ENCODE results near the gene RXRA.

Gene RXRA

DNA sequence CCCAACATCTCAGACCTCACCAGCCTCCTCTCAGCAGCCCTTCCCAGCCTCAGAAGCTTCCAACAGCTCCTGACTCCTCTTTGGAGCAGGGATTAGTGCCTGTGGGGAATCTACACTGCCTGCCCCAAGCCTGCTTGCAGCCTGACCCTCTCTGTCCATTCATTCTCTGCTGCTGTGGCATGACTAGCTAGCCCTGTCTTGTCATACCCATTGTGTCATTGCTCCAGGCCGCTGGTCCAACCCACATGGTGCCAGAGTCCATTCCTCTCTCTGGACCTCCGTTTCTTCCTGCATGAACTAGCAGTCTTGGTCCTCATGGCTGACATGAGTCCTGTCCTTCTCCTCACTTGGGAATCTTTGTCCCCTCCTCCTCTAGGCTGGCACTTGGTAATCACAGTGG is 12.8 kb upstream of the RXRA start:
- 100% methylated on average over 2 of the region's 2 CpGs for WGBS (ENCODE audit: insufficient coverage)
- peaks cover 0 to 23% (median 13%) of the 10 kb centered on the region in 4 experiments for H3K4me1 ChIP-seq (ENCODE audit: control extremely low read depth in 1 of 4, control insufficient read depth in 4 of 4, insufficient read depth in 4 of 4, low read length in 3 of 4)
- ChIA-PET POLR2A (no interaction called here), CTCF (no interaction called here)
- no peak overlapping the region for H3K27ac ChIP-seq (ENCODE audit: insufficient read depth in 1 of 2, low read depth in 1 of 2, low read length in 2 of 2, poor library complexity in 1 of 2, severe bottlenecking in 2 of 2)
- no peaks in the 10 kb centered on the region for H3K27me3 ChIP-seq (replicated peaks in 2 of 5; ENCODE audit: control insufficient read depth in 4 of 5, insufficient read depth in 5 of 5, low read length in 4 of 5)
- no peaks in the 10 kb centered on the region for H3K9me3 ChIP-seq (ENCODE audit: control extremely low read depth in 1 of 5, control insufficient read depth in 4 of 5, insufficient read depth in 2 of 5, low read depth in 1 of 5, low read length in 4 of 5)
- H3K4me3 ChIP-seq (ENCODE audit: control insufficient read depth in 1 of 7, extremely low read depth in 1 of 7, insufficient read depth in 4 of 7, low read depth in 2 of 7, low read length in 6 of 7): no peak overlapping the region
- DNase-seq: no peak
- no peaks in the 10 kb centered on the region for H3K36me3 ChIP-seq (ENCODE audit: control insufficient read depth in 4 of 4, insufficient read depth in 4 of 4, low read length in 3 of 4)

DNA sequence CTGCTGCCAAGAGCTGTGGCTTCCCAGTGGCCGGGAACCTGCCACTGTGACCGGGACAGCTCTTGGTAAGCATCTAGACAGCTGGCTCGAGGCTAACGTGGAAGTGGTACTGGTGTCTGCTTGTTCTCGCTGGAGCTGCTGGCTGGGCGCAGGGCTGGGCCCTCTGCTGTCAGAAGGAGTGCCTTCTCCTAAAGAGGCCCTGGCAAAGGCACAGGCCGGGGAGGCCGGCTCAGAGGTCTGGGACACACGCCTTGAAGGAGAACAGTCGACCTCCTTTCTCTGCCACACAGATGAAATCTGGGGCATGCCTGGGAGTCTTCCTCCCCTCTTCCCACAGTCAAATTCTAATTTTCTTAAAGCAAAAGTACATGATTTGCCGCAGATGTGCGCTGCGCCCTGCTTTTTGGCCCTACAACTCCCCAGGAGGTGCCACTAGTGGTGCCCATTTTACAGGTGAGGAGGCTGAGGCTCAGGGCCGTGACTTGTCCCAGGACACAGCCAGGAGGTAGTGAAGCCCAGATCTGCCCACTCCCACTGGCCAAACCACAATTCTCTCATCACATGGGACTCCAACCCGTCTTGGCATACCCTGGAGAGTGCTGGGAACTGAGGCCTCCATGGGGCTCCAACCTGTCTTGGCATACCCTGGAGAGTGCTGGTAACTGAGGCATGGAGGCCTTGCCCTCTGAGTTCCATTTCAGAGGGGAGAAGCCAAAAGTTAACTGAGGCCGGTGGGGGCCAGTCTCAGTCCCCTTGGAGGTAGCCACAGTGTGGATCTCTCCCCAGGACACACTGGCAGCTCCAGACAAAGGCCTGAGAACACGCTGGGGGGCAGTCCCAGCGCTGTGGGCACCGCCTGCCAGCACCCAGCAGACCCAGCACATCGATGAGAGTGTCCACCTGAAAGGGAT is 12.0 kb upstream of the RXRA start:
- POLR2A ChIA-PET: no interaction called here
- Histone ChIP-seq H3K27ac (ENCODE audit: insufficient read depth in 1 of 2, low read depth in 1 of 2, low read length in 2 of 2, poor library complexity in 1 of 2, severe bottlenecking in 2 of 2) (no peak overlapping the region), H3K4me3 (ENCODE audit: control insufficient read depth in 1 of 7, extremely low read depth in 1 of 7, insufficient read depth in 4 of 7, low read depth in 2 of 7, low read length in 6 of 7) (no peak overlapping the region), H3K36me3 (ENCODE audit: control insufficient read depth in 4 of 4, insufficient read depth in 4 of 4, low read length in 3 of 4) (no peaks in the 10 kb centered on the region), H3K4me1 (ENCODE audit: control extremely low read depth in 1 of 4, control insufficient read depth in 4 of 4, insufficient read depth in 4 of 4, low read length in 3 of 4) (peaks cover 0 to 23% (median 15%) of the 10 kb centered on the region in 4 experiments), H3K27me3 (replicated peaks in 2 of 5; ENCODE audit: control insufficient read depth in 4 of 5, insufficient read depth in 5 of 5, low read length in 4 of 5) (no peaks in the 10 kb centered on the region), H3K9me3 (ENCODE audit: control extremely low read depth in 1 of 5, control insufficient read depth in 4 of 5, insufficient read depth in 2 of 5, low read depth in 1 of 5, low read length in 4 of 5) (no peaks in the 10 kb centered on the region)
- WGBS (ENCODE audit: insufficient coverage): 96% methylated on average over 20 of the region's 20 CpGs
- no peak for DNase-seq
- CTCF ChIA-PET: no interaction called here

DNA sequence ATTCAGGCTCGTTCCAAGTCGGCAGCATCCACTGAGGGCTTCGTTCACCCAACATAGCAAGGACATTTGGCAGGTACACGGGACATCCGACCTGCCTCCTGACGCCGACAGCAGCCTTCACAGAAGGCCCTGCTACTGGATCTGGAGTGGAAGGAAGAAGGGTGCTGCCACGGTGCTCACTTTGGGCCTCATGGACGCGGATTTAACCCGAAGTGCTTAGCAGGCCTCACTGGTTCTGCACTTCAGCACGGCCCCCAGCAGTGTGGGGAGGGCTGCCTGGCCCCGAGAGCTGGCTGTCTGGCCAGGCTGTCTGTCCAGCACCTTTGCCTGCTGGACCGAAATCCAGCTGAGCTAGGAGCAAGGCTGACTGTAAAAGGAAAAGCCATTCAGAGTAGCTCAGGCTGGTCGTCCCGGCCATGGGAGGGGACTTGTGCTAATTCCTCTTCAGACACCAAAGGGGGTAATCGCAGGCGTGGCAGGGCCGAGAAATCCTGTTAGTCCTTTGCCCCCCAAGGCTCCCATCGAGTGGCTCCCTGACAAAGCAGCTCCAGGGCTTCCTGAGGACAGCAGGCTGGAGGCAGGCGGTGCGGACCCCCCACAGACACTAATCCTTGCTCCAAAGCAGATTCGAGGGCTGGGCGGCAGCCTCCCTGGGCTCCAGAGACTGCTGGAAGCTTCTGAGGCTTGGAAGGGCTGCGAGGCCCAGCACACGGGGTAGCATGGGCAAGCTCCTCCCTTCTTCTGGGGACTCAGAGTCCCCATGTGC is 11.1 kb upstream of the RXRA start:
- Histone ChIP-seq H3K27ac (ENCODE audit: insufficient read depth in 1 of 2, low read depth in 1 of 2, low read length in 2 of 2, poor library complexity in 1 of 2, severe bottlenecking in 2 of 2) (no peak overlapping the region), H3K4me3 (ENCODE audit: control insufficient read depth in 1 of 7, extremely low read depth in 1 of 7, insufficient read depth in 4 of 7, low read depth in 2 of 7, low read length in 6 of 7) (no peak overlapping the region), H3K4me1 (ENCODE audit: control extremely low read depth in 1 of 4, control insufficient read depth in 4 of 4, insufficient read depth in 4 of 4, low read length in 3 of 4) (peaks cover 0 to 23% (median 15%) of the 10 kb centered on the region in 4 experiments), H3K36me3 (ENCODE audit: control insufficient read depth in 4 of 4, insufficient read depth in 4 of 4, low read length in 3 of 4) (no peaks in the 10 kb centered on the region), H3K9me3 (ENCODE audit: control extremely low read depth in 1 of 5, control insufficient read depth in 4 of 5, insufficient read depth in 2 of 5, low read depth in 1 of 5, low read length in 4 of 5) (no peaks in the 10 kb centered on the region), H3K27me3 (replicated peaks in 2 of 5; ENCODE audit: control insufficient read depth in 4 of 5, insufficient read depth in 5 of 5, low read length in 4 of 5) (no peaks in the 10 kb centered on the region)
- WGBS (ENCODE audit: insufficient coverage): 96% methylated on average over 19 of the region's 26 CpGs
- no peak for DNase-seq
- ChIA-PET CTCF (interaction anchor here (0.8 to 0.9 kb wide), 2 partner anchors 21 to 22 kb away, joined by 3 to 4 read pairs; no protein-coding TSS in a partner anchor), POLR2A (no interaction called here)

DNA sequence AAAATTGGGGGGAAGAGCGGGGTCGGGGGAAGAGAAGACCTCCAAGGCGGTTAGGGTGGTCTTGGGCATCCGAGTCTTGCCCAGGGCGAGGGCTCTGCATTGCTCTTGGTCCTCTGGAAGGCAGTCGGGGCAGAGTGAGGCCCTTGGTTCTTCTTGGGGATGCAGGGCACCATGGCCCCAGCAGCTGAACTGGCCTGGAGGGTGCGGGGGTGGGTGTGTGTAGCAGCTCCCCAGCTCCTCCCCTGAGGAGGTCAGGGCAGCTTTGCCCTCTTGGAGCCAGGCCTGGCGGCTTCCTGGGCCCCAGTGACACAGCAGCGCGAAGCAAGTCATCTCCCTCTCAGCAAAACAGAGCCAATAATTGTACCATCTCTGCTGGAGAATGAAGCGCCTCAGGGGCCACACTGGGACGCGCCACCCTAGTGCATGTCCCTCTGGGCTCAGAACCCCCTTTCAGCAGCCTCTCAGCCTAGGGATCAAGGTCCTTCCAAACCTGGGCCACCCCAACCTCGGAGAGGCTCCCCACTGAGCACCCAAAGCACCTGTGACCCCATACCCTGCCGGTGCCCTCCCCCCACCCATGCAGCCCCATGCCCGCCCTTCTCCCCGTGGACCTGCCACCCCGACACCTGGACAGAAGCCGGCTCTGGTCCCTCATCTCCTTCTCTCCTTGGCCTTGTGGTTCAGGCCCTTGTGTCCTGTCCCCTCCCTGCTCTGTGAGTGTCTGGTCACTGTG is 10.4 kb upstream of the RXRA start:
- 98% methylated on average over 14 of the region's 19 CpGs for WGBS (ENCODE audit: insufficient coverage)
- CTCF ChIA-PET: interaction anchor here (0.8 to 2.2 kb wide), 4 partner anchors 14 to 23 kb away, joined by 3 to 9 read pairs (median 4); no protein-coding TSS in a partner anchor
- H3K27ac ChIP-seq (ENCODE audit: insufficient read depth in 1 of 2, low read depth in 1 of 2, low read length in 2 of 2, poor library complexity in 1 of 2, severe bottlenecking in 2 of 2): no peak overlapping the region
- H3K4me3 ChIP-seq (ENCODE audit: control insufficient read depth in 1 of 7, extremely low read depth in 1 of 7, insufficient read depth in 4 of 7, low read depth in 2 of 7, low read length in 6 of 7): no peak overlapping the region
- H3K4me1 ChIP-seq (ENCODE audit: control extremely low read depth in 1 of 4, control insufficient read depth in 4 of 4, insufficient read depth in 4 of 4, low read length in 3 of 4): peaks cover 0 to 23% (median 15%) of the 10 kb centered on the region in 4 experiments
- DNase-seq: peak in 2 of 3 donors; percentile 30 to 44
- POLR2A ChIA-PET: interaction anchor here (0.9 kb wide), 1 partner anchor 30 kb away, joined by 3 read pairs; no protein-coding TSS in a partner anchor
- H3K36me3 ChIP-seq (ENCODE audit: control insufficient read depth in 4 of 4, insufficient read depth in 4 of 4, low read length in 3 of 4): no peaks in the 10 kb centered on the region
- no peaks in the 10 kb centered on the region for H3K9me3 ChIP-seq (ENCODE audit: control extremely low read depth in 1 of 5, control insufficient read depth in 4 of 5, insufficient read depth in 2 of 5, low read depth in 1 of 5, low read length in 4 of 5)
- no peaks in the 10 kb centered on the region for H3K27me3 ChIP-seq (replicated peaks in 2 of 5; ENCODE audit: control insufficient read depth in 4 of 5, insufficient read depth in 5 of 5, low read length in 4 of 5)

DNA sequence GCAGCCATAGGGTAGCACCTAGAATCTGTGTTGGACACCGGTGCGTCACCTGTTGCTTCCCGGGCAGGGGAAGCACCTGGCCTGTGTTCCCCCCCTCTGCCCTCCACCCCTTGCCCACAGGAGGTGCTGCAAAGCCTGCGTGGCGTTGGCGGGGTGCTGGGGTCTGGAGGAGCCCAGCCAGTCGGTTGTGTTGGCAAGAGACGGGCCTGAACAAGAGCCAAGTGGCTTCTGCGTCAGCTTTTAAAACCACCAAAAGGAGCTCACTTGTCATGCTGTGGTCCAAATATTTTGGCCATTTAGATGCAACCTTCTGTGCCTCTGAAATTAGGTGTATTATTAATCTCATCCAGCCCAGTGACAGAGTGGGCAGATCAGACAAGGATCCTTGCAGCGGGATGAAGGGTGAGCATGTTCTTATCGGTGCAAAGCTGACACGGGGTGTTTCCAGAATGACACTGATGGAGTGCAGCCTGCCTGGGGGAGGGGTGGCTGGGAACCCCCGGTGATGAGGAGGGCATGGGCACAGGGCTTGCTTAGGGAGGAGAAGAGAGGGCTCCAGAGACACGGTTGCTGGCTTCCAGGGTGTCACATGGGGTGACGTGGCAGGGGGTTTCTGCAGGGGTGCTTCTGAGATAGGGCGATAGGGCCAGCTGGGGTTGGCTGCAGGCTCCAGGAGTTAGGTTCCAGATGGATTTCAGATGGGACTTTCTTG is 9.7 kb upstream of the RXRA start:
- CTCF ChIA-PET: interaction anchor here (0.9 to 2.2 kb wide), 3 partner anchors 13 to 32 kb away, joined by 3 to 9 read pairs (median 3); no protein-coding TSS in a partner anchor
- peaks cover 0 to 23% (median 15%) of the 10 kb centered on the region in 4 experiments for H3K4me1 ChIP-seq (ENCODE audit: control extremely low read depth in 1 of 4, control insufficient read depth in 4 of 4, insufficient read depth in 4 of 4, low read length in 3 of 4)

DNA sequence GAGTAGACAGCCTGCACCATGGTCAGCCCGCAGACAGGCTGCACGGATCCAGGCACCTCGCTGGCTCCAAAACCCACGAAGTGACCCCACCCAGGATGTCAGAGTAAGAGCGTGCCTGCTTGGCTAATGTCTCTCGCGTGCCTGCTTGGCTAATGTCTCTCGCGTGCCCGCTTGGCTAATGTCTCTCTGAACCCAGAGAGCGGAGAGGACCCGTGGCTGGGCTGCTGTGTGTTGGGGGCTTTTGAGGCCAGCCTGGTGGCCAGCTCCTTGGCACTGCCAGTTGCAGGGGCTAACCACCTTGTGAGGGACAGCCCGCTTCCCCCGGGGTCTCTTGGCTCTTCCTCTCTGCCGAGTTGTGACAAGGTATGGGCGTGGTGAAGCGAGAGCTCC is 8.9 kb upstream of the RXRA start:
- H3K27ac ChIP-seq (ENCODE audit: insufficient read depth in 1 of 2, low read depth in 1 of 2, low read length in 2 of 2, poor library complexity in 1 of 2, severe bottlenecking in 2 of 2): no peak overlapping the region
- no peak overlapping the region for H3K4me3 ChIP-seq (ENCODE audit: control insufficient read depth in 1 of 7, extremely low read depth in 1 of 7, insufficient read depth in 4 of 7, low read depth in 2 of 7, low read length in 6 of 7)
- H3K27me3 ChIP-seq (replicated peaks in 2 of 5; ENCODE audit: control insufficient read depth in 4 of 5, insufficient read depth in 5 of 5, low read length in 4 of 5): no peaks in the 10 kb centered on the region
- peaks cover 0 to 23% (median 15%) of the 10 kb centered on the region in 4 experiments for H3K4me1 ChIP-seq (ENCODE audit: control extremely low read depth in 1 of 4, control insufficient read depth in 4 of 4, insufficient read depth in 4 of 4, low read length in 3 of 4)
- H3K9me3 ChIP-seq (ENCODE audit: control extremely low read depth in 1 of 5, control insufficient read depth in 4 of 5, insufficient read depth in 2 of 5, low read depth in 1 of 5, low read length in 4 of 5): no peaks in the 10 kb centered on the region
- H3K36me3 ChIP-seq (ENCODE audit: control insufficient read depth in 4 of 4, insufficient read depth in 4 of 4, low read length in 3 of 4): no peaks in the 10 kb centered on the region
- POLR2A ChIA-PET: no interaction called here
- WGBS (ENCODE audit: insufficient coverage): 86% methylated on average over 17 of the region's 17 CpGs
- no peak for DNase-seq
- CTCF ChIA-PET: interaction anchor here (0.6 to 2.2 kb wide), 5 partner anchors 18 to 143 kb away, joined by 3 to 9 read pairs (median 3); no protein-coding TSS in a partner anchor

More for the DNA sequence above, 9.7 kb upstream of the RXRA start:
- no peaks in the 10 kb centered on the region for H3K9me3 ChIP-seq (ENCODE audit: control extremely low read depth in 1 of 5, control insufficient read depth in 4 of 5, insufficient read depth in 2 of 5, low read depth in 1 of 5, low read length in 4 of 5)
- H3K36me3 ChIP-seq (ENCODE audit: control insufficient read depth in 4 of 4, insufficient read depth in 4 of 4, low read length in 3 of 4): no peaks in the 10 kb centered on the region
- H3K4me3 ChIP-seq (ENCODE audit: control insufficient read depth in 1 of 7, extremely low read depth in 1 of 7, insufficient read depth in 4 of 7, low read depth in 2 of 7, low read length in 6 of 7): no peak overlapping the region
- peak; percentile 46 to 90 (median 90) for DNase-seq
- POLR2A ChIA-PET: interaction anchor here (0.9 kb wide), 1 partner anchor 30 kb away, joined by 3 read pairs; no protein-coding TSS in a partner anchor
- no peak overlapping the region for H3K27ac ChIP-seq (ENCODE audit: insufficient read depth in 1 of 2, low read depth in 1 of 2, low read length in 2 of 2, poor library complexity in 1 of 2, severe bottlenecking in 2 of 2)
- 18% methylated on average over 16 of the region's 16 CpGs for WGBS (ENCODE audit: insufficient coverage)
- H3K27me3 ChIP-seq (replicated peaks in 2 of 5; ENCODE audit: control insufficient read depth in 4 of 5, insufficient read depth in 5 of 5, low read length in 4 of 5): no peaks in the 10 kb centered on the region

Data from common myeloid progenitor, CD34-positive (primary cell).